GM10847 (cell line): ENCODE results near the gene CDCA4.

Experiments
- POLR2A ChIP-seq: IDR thresholded peaks from 2 replicates; pipeline ENCODE4 v1.6.1; 2011; ENCODE audit not compliant: insufficient read length; ENCODE audit errors: extremely low read depth

Gene CDCA4

DNA sequence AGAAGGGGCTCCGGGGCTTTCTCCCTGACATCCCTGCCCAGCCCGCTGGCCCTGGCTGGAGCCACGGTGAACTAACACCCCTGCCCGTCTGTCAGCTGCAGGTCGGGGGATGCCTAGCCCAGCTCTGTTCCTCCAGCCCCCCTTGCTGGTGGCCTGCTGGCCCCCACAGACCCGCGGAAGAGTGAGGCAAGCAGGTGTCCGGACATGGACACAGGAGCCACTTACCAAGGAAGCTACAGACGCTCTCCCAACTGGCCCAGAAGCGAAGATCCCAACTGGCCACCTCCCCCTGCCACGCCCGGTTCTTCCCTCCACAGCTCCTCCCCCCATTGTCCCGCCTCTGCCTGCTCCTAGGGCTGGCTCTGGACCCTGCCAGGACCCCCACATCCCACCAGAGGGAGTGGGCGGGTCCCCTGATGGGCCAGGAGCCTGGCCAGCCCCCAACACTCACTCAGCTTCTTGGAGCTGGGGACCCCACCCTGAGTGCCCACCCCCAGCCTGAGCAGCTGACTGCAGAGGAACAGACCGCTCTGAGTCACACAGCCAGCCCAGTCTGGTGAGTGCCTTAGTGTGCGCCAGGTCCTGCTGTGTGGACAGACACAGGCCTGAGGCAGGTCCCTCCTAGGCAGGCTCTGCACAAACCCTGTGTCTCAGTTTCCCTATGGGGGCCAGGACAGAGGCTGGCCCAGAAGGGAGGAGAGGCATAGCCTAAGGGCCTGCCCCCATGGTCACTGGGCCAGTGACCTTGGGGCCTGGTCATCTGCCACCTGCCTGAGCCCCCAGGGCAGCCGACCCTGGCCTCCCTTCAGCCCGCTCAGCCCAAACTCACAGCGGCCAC is 50.4 kb downstream of the CDCA4 start:
- TF ChIP-seq POLR2A, result no peak

DNA sequence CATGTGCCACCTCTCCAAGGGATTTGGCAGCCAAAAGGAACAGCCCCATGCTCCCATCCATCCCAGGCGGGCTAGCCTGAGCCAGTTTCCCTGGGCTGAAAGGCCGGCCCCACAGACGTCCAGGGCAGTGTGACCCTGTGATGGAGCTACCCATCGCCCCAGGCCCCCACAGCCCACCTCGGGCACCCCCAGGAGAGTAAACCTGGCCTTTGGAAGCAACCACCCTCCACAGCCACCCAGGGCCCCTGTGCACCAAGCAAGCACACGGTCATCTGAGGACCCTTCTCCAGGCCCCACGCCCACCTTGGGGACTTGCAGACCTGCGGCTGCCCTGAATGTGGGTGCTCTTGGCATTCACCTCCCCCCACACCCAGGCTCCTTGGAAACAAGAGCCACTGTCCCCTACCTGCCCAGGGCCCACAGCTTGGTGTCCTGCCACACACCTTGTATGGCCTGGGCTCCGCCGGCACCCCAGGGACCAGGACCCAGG is 51.1 kb downstream of the CDCA4 start:
- no peak for TF ChIP-seq POLR2A

DNA sequence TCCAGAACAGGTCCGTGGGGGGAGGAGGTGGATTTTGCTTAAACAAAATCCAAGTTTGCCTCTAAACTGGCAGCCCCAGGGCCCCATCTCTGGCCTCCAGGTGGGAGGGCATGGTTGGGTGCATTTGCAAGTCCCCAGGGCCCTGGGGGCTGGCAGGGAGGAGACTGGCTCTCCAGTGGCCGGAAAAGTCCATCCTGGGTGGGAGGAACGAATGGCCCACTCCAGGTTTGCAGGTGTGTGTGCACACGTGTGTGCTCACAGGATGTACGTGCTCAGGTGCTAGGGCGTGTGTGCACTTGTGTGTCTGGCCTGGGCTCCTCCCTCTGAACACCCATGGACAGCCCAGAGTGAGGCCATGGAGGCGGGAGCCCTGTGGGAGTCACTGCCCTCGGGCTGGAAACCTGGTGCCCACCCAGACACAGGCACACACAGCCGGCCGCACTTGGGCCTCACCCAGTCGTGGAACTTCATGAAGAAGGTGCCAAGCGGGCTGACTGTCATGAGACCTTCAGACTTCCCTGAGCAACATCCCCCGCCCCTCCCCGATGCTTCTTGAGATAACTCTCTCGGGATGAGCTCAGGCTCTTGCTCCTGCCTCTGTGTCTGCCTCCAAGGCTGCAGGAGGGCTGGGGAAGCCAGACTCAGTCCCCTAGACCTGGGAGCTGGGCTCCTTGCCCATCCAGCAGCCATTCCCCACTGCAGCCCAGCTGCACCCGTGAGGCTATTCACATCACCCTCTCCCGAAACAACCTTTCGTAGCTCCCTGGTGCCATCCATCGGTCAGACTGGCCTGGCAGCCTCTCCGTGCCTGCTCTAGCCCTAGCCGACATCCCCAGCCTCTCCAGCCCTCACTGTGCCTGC is 52.1 kb downstream of the CDCA4 start:
- no peak for TF ChIP-seq POLR2A

DNA sequence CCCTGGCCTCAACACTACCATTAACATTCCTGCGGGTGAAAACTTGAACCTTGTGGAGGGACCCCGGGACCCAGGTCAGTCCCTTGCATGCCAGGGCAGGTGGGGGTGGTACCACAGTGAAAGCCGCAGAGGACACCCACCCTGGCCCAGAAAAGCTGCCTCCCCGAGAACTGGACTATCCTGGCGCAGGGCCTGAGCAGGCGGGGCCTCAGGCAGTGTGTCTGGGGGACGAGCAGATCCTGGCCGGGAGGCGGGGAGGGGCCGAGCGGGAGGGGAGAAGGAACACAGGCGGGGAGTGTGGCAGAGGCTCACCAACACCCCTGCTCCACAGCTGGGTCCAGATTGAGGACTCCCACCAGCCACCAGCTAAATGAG is 52.7 kb downstream of the CDCA4 start:
- no peak for TF ChIP-seq POLR2A

- TF ChIP-seq POLR2A, result no peak
Observed at GRCh38 chr14:104967386-104968152, 53.3 kb downstream of the CDCA4 start.

- no peak for TF ChIP-seq POLR2A
Observed at GRCh38 chr14:104966981-104967385, 53.9 kb downstream of the CDCA4 start.

DNA sequence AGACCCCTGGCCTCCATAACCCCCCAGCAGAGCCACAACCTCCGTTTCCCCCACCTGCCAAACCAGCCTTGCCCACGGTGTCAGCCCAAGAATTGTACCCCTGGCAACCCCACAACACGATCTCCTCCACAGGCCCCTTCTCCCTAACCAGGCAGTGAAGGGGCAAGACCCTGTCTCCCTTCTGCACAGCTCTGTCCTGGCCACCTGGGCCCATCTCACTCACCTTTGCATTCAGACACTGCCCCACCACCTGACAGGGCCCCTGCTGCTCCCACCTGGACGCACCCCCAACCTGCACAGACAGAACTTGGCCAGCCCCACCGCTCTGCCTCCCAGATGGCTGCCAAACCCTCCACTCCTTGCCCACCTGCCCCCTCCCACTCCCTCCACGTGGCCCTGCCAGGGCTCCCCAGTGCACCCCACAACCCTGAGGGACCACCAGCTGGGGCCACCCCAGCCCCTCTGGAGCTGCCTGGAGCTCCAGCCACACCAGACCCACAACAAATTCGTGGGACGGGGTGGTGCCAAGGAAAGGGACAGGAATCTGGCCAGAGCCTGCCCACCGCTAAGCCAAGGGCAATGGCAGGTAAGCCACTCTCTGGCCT is 54.5 kb downstream of the CDCA4 start:
- no peak for TF ChIP-seq POLR2A

DNA sequence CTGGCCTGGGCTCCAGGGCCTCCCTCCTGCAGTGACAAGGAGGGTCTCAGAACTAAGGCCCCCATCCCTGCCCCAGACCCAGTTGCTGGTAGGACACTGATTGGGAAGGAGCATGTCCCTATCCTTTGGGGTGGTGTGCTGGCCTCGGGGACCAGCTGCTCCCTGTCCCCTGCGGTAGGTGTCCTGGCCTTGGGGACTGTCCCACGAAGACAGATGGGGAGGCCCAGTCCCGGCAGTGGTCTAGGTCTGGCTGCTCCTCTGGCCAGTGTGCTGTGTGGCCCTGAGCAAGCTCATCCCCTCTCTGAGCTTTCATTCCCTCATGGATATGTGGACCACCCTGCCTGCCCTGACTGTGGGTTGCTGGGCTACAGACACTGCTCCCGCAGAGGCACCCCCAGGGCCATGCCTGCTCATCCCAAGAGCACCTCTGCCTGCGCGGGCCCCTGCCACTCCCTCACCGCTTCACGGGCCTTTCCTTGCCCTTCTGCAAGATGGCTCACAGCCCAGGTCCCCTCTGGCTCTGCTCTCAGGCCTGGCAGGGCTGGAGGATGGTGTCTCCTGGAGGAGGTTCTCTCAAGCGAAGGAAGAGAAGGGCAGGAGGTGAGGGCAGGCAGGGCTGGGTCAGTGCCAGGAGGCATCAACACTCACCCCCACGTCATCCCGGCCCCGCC is 55.2 kb downstream of the CDCA4 start:
- TF ChIP-seq POLR2A, result no peak

DNA sequence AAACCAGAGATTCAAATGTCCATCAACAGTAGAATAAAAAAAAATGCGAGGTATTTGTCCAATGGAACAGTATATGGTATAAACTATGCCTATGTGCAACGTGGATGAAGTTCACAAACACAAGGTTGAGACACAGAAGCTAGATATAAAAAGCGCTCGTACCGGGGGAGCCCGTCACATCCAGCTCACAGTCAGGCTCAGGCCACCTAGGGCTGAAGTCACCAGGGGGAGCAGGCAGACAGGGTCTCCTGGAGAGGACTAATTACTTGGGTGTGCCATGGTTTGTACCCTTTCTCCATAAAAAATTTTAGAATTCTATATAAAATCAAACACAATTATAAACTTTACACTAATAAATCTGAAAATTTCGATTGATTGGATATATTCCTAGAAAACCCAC is 56.3 kb downstream of the CDCA4 start:
- TF ChIP-seq POLR2A, result no peak
